Loucy (cell line): ENCODE data around the gene UMODL1.
"Not testable (repeated sequence)": the region's sequence is repeated elsewhere in the genome, so short reads cannot be mapped to it uniquely, and the experiment has no call there.

Experiments
- H2AFZ ChIP-seq: fragments of 200-600 bp; sonication (generic); 2 replicates; pipeline ENCODE4 v1.6.0; 2016; ENCODE audit warnings: antibody characterized with exemption, mild to moderate bottlenecking, low read length, moderate library complexity
- H3F3A ChIP-seq: fragments of 200-600 bp; 2 replicates; pipeline ENCODE4 v1.6.0; 2016; ENCODE audit warnings: antibody characterized with exemption, low read depth, mild to moderate bottlenecking
- H3K27me3 ChIP-seq: fragments of 200-600 bp; sonication (generic); 2 replicates; pipeline ENCODE4 v1.6.1; 2014; ENCODE audit warnings: low read length, mild to moderate bottlenecking; ENCODE audit not compliant: insufficient read depth, poor library complexity, severe bottlenecking
- H3K36me3 ChIP-seq: fragments of 200-600 bp; sonication (generic); 2 replicates; pipeline ENCODE4 v1.6.1; 2016; ENCODE audit warnings: low read length; ENCODE audit not compliant: insufficient read depth
- H3K4me1 ChIP-seq: fragments of 200-600 bp; sonication (generic); 2 replicates; pipeline ENCODE4 v1.5.1; 2014; ENCODE audit warnings: low read length, mild to moderate bottlenecking; ENCODE audit not compliant: insufficient read depth, poor library complexity, severe bottlenecking
- H3K4me2 ChIP-seq: fragments of 200-600 bp; sonication (generic); 2 replicates; pipeline ENCODE4 v1.6.0; 2014; ENCODE audit warnings: antibody characterized with exemption, low read length, low read depth, mild to moderate bottlenecking; ENCODE audit not compliant: poor library complexity, severe bottlenecking
- H3K4me3 ChIP-seq: fragments of 200-600 bp; sonication (generic); 2 replicates; pipeline ENCODE4 v1.5.1; 2014; ENCODE audit warnings: low read length, mild to moderate bottlenecking, mixed read lengths; ENCODE audit not compliant: poor library complexity, severe bottlenecking
- H3K79me2 ChIP-seq: fragments of 200-600 bp; sonication (generic); 2 replicates; pipeline ENCODE4 v1.6.1; 2014; ENCODE audit warnings: low read length; ENCODE audit not compliant: insufficient read depth
- H3K9ac ChIP-seq: fragments of 200-600 bp; sonication (generic); 2 replicates; pipeline ENCODE4 v1.6.0; 2014; ENCODE audit warnings: mild to moderate bottlenecking, low read depth, low read length, moderate library complexity; ENCODE audit not compliant: poor library complexity, severe bottlenecking
- H3K9me2 ChIP-seq: fragments of 200-600 bp; sonication (generic); replicated peaks from 2 replicates; pipeline ENCODE4 v1.6.1; 2016; ENCODE audit warnings: low read depth, low read length, mixed read lengths
- H3K9me3 ChIP-seq: fragments of 200-600 bp; sonication (generic); 2 replicates; pipeline ENCODE4 v1.6.1; 2014; ENCODE audit warnings: mild to moderate bottlenecking, antibody characterized with exemption, low read length, low read depth; ENCODE audit not compliant: insufficient read depth
- H4K20me1 ChIP-seq: fragments of 200-600 bp; sonication (generic); 2 replicates; pipeline ENCODE4 v1.6.0; 2014; ENCODE audit warnings: antibody characterized with exemption, low read length, mild to moderate bottlenecking; ENCODE audit not compliant: insufficient read depth, poor library complexity, severe bottlenecking
- EZH2phosphoT487 ChIP-seq: fragments of 200-600 bp; IDR thresholded peaks from 2 replicates; pipeline ENCODE4 v1.6.1; 2018; ENCODE audit warnings: antibody characterized with exemption, mild to moderate bottlenecking, moderate library complexity, borderline replicate concordance
- TF ChIP-seq, protein P1 (sequence below): fragments of 200-600 bp; sonication (generic); conservative IDR thresholded peaks from 2 replicates; pipeline ENCODE4 v1.5.1; 2014; ENCODE audit warnings: mild to moderate bottlenecking, antibody characterized with exemption, low read length

The UMODL1 gene

DNA sequence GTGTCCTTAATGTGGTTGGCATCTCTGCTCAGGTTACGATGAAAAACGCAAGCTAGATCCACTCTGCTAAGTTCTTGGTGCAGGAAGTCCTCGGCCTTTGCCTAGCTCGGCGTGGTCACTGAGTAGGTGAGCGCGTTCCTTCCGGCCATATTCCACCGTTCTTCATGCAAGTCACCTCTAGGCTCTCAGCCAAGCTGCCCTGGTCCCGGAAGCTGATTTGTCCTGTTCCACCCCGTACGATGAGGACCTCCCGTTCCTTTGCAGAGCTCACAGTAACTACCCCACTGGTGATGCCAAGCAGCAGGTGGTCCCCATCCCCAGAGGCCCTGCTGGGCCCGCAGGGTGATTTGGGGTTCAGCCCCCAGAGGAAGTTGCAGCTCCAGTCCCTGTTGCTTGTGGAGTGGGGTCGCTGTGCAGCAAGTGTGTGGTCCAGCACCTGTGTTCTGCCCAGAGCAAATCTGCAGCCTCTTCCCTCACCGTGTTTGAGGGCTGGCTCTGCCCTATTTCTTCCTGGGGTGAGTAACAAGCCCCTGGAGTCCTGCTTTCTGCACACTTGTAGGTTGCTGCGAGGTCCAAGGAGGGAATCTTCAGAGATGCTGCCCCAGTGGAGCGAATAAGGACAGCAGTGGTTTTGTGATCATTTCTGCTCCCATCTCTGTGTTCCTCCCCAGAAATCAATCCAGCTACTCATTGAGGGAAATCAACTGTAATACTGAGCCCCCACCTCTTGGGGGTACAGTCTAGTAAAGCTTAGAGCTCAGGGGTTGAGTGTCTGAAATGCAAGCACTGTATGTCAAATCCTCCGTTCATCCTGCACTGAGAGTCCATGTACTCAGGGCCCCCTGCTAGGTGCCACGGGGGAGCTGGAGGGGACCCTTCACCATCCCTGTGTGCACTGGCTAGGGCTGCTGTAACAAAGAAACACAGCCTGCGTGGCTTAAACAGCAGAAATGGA is 2.3 kb downstream of the UMODL1 start:
- H3F3A ChIP-seq, result no peaks in the 10 kb centered on the region
- no peak overlapping the region for H3K4me3 ChIP-seq
- H4K20me1 ChIP-seq, result no peaks in the 10 kb centered on the region
- no peaks in the 10 kb centered on the region for H3K36me3 ChIP-seq
- no peak overlapping the region for H3K4me2 ChIP-seq
- TF ChIP-seq, protein P1, sequence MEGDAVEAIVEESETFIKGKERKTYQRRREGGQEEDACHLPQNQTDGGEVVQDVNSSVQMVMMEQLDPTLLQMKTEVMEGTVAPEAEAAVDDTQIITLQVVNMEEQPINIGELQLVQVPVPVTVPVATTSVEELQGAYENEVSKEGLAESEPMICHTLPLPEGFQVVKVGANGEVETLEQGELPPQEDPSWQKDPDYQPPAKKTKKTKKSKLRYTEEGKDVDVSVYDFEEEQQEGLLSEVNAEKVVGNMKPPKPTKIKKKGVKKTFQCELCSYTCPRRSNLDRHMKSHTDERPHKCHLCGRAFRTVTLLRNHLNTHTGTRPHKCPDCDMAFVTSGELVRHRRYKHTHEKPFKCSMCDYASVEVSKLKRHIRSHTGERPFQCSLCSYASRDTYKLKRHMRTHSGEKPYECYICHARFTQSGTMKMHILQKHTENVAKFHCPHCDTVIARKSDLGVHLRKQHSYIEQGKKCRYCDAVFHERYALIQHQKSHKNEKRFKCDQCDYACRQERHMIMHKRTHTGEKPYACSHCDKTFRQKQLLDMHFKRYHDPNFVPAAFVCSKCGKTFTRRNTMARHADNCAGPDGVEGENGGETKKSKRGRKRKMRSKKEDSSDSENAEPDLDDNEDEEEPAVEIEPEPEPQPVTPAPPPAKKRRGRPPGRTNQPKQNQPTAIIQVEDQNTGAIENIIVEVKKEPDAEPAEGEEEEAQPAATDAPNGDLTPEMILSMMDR, result peak; percentile 37
- no peak for TF ChIP-seq EZH2phosphoT487
- no peaks in the 10 kb centered on the region for H3K79me2 ChIP-seq
- H3K9me2 ChIP-seq, result no peaks in the 10 kb centered on the region
- H3K9me3 ChIP-seq, result no peaks in the 10 kb centered on the region
- no peak overlapping the region for H3K9ac ChIP-seq
- peaks cover 13% of the 10 kb centered on the region for H3K4me1 ChIP-seq
- no peak overlapping the region for H2AFZ ChIP-seq
- H3K27me3 ChIP-seq, result no peaks in the 10 kb centered on the region

DNA sequence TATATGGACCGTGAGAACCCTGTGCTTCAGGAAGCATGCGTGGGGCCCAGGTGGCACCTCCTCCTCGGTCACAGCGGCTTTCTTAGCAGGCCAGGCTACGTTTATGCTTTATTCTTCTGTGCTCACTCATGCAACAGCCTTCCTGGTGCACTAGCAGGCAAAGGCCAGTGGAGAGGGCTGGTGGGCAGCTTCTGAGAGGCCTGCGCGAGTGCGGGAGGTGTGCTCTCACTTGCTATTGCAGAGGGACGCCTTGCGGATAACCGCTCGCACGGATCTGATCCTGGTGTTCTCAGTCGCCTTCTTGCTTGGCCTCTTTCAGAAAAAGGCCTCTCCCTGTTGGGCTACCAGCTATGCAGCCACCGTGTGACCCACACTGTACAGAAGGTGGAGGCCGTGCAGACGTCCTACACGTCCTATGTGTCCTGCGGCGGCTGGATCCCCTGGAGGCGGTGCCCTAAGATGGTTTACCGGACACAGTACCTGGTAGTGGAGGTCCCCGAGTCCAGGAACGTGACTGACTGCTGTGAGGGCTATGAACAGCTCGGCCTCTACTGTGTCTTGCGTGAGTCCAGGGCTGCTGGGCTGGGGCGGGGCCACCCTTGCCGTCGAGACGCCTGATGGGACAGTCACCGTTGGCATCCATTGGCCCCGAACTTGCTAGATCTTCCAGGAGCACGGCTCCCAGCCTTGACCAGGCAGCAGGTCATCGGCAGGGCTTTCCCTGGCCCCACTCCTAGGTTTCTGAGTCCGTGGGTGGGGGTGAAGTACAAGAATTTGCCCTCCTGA is 4.8 kb downstream of the UMODL1 start:
- Histone ChIP-seq H3K36me3 (no peaks in the 10 kb centered on the region), H3K79me2 (no peaks in the 10 kb centered on the region), H3K9ac (no peak overlapping the region), H3K9me2 (no peaks in the 10 kb centered on the region), H3K9me3 (no peaks in the 10 kb centered on the region), H2AFZ (no peak overlapping the region), H3K4me1 (peaks cover 21% of the 10 kb centered on the region), H3K4me3 (no peak overlapping the region), H4K20me1 (no peaks in the 10 kb centered on the region), H3F3A (no peaks in the 10 kb centered on the region), H3K4me2 (no peak overlapping the region), H3K27me3 (no peaks in the 10 kb centered on the region)
- TF ChIP-seq EZH2phosphoT487, result no peak
- TF ChIP-seq, protein P1, result peak; percentile 24; the same call in 1 of the 2 replicates

DNA sequence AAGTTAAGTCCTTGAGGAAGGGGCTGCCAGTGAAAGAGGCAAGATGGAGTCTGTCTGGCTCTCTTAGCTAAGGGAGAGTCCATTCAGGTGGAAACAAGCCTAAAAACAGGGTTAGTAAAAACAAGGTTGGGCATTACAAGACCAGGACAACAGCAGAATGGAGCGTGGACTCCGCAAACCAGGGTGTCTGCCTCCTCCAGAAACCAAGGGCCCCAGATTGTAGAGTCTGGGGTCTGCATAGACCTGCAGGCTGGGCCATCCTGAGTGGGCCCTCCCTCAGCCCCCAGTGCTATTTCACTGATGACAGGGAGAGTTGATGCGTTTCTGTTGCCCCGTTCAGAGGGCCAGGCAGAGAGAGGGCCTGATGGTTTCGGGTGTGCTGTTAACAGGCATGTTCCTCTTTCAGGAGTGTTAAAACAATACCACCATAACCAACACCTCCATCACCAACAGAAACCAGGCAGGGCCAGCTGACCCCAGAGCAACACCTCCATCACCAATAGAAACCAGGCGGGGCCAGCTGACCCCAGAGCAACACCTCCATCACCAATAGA is 6.6 kb downstream of the UMODL1 start:
- not testable (repeated sequence) for H3K9me3 ChIP-seq, H3K4me2 ChIP-seq, H3K79me2 ChIP-seq, H3K36me3 ChIP-seq, H3K9me2 ChIP-seq, H3K27me3 ChIP-seq, H2AFZ ChIP-seq, H3F3A ChIP-seq, H3K4me3 ChIP-seq, H3K9ac ChIP-seq, H4K20me1 ChIP-seq
- peaks cover 21% of the 10 kb centered on the region for H3K4me1 ChIP-seq

DNA sequence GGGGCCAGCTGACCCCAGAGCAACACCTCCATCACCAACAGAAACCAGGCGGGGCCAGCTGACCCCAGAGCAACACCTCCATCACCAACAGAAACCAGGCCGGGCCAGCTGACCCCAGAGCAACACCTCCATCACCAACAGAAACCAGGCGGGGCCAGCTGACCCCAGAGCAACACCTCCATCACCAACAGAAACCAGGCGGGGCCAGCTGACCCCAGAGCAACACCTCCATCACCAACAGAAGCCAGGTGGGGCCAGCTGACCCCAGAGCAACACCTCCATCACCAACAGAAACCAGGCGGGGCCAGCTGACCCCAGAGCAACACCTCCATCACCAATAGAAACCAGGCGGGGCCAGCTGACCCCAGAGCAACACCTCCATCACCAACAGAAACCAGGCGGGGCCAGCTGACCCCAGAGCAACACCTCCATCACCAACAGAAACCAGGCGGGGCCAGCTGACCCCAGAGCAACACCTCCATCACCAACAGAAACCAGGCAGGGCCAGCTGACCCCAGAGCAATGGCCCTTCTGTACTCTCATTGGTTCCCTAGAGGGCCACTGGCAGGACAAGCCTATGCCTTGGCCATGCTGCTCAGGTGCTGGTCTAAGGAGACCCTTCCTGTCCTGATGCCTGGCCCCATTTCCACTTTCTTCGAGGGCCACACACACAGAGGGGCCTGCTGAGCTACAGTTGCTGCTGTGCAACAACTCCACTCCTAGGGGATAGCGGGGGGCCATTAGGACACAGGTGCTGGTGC is 7.3 kb downstream of the UMODL1 start:
- not testable (repeated sequence) for H3K36me3 ChIP-seq, H3K4me3 ChIP-seq, H4K20me1 ChIP-seq, H3K9me2 ChIP-seq, H3K79me2 ChIP-seq, H3F3A ChIP-seq, H2AFZ ChIP-seq, H3K9ac ChIP-seq, H3K4me2 ChIP-seq, H3K9me3 ChIP-seq, H3K27me3 ChIP-seq
- peaks cover 15% of the 10 kb centered on the region for H3K4me1 ChIP-seq
